TTC549 (cell line): ENCODE data around the gene CT83.

ENCODE experiments used
- FAIRE-seq: peaks from 2 replicates; lab custom pipeline; 2012; peaks lifted over from hg19 to GRCh38; lab: Jason Lieb, UNC

The CT83 gene

GRCh38 chrX:116462822-116463221 lies at the start of gene CT83:
Gene CT83 (minus strand): TSS chrX:116462976. CDS start chrX:116462856, 120 bp downstream.
- FAIRE-seq = no peak

GRCh38 chrX:116499780-116500179 lies 37.0 kb upstream of the CT83 start:
- FAIRE-seq = no peak

DNA sequence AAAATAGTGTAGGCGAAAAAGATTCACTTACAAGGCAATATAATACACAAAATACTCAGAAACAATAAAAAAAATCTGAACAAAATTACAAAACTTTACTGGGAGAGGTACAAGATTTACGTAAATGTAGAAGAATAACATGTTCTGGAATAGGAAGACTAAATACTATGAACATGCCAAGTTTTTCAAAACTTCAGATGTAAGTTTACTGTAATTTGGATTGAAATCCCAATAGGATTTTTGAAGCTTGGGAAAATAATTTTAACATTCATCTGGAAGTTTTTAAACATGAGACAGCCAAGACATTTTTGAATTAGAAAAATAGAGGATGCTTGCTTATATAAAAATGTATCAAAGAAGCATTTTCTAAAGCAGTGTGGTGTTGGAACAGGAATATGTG lies 30.5 kb upstream of the CT83 start:
- FAIRE-seq = no peak

GRCh38 chrX:116490104-116490503 lies 27.3 kb upstream of the CT83 start:
- peak; percentile 86 for FAIRE-seq

- no peak for FAIRE-seq
These were observed 17.3 kb upstream of the CT83 start for GRCh38 chrX:116480059-116480458.

- FAIRE-seq = no peak
These were observed 13.6 kb downstream of the CT83 start for GRCh38 chrX:116449156-116449555.

GRCh38 chrX:116436358-116436816 lies 26.4 kb downstream of the CT83 start, which contains the start of gene SLC6A14:
Gene SLC6A14 (plus strand): TSS chrX:116436606. CDS start chrX:116436710, 104 bp downstream.
- no peak for FAIRE-seq

DNA sequence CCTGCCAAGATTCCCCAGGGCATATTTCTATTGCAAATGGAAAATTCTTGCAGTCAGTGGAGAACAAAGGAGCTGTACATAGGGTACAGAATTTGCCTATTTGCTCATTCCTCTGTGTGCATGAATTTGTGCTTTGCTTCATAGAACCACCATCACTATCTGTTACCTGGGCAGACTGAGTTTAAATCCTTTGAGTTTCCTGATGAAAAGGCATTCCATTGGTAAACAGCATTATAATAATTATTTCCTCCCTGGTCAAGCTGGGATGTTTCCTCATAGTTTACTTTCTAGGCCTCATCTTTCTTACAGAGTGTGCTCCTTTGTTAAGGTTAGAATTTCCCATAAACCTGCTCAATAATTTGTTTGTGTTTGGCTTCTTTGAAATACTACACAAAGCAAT lies 27.2 kb downstream of the CT83 start:
- FAIRE-seq = no peak

GRCh38 chrX:116427978-116428377 lies 34.8 kb downstream of the CT83 start:
- FAIRE-seq = no peak

DNA sequence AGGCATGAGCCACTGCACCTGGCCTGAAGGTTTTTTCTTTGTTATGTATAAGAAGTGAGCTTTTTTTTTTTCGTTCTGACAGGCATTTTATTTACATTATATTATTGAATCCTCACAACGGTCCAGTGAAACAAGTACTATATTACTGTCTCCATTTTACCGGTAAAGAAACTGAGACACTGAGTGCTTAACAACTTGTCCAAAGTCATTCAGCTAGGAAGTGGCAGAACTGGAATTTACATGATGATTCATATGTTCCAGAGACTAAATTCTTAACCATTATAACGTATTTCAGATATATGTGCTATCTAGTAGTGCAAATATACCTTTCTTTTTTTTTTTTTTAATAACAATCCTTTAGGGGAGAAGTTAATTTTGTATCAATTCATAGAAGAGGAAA lies 44.8 kb downstream of the CT83 start:
- FAIRE-seq = no peak

DNA sequence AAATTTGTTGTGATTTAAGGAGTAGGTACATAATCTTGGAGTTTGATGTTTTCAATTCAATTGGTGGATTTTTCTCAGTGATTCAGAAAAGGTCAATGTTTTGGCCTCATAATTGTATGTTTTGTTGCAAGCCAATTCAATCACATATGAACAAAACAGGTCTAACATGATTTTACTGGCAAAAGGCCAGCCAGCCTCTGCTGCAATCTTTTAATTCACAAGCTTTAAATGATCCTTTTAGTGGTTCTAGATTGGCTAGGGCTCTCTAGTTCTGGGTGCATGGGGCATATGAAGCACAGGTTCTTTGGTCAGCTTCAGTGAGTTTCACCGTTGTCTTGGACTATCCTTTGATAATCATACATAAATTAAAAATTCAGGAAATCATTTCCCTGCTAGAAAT lies 45.6 kb downstream of the CT83 start:
- no peak for FAIRE-seq

- no peak for FAIRE-seq
These were observed 49.5 kb downstream of the CT83 start for GRCh38 chrX:116413273-116413672.
